AG04449 (cell line): ENCODE measurements around the gene BCORL1.

Experiments used
- CTCF ChIA-PET: fragments of 350-600 bp; formaldehyde crosslinking; extraction: SDS; loops from one replicate; lab custom pipeline; 2021; ENCODE audit warnings: antibody characterized with exemption; lab: Yijun Ruan, JAX
- POLR2A ChIA-PET: fragments of 400-600, 350-600 bp; formaldehyde crosslinking; extraction: SDS; loops from one replicate; lab custom pipeline; 2020; ENCODE audit warnings: antibody characterized with exemption, inconsistent platforms; lab: Yijun Ruan, JAX
- DNase-seq: peaks from one replicate; pipeline ENCODE4 v3.0.0-alpha.2; 2010; ENCODE audit warnings: low read depth, low spot score
- H3K4me3 ChIP-seq: 2 replicates; pipeline ENCODE4 v1.5.1; 2011; ENCODE audit warnings: low read depth, mild to moderate bottlenecking, control low read depth, low read length
- TF ChIP-seq, protein P1 (sequence below): IDR thresholded peaks from one replicate; pipeline ENCODE4 v1.5.1; 2011; ENCODE audit warnings: mild to moderate bottlenecking, moderate library complexity, low read length, control low read depth, inconsistent platforms; ENCODE audit not compliant: insufficient read depth; ENCODE audit errors: missing control alignments

BCORL1 gene

DNA sequence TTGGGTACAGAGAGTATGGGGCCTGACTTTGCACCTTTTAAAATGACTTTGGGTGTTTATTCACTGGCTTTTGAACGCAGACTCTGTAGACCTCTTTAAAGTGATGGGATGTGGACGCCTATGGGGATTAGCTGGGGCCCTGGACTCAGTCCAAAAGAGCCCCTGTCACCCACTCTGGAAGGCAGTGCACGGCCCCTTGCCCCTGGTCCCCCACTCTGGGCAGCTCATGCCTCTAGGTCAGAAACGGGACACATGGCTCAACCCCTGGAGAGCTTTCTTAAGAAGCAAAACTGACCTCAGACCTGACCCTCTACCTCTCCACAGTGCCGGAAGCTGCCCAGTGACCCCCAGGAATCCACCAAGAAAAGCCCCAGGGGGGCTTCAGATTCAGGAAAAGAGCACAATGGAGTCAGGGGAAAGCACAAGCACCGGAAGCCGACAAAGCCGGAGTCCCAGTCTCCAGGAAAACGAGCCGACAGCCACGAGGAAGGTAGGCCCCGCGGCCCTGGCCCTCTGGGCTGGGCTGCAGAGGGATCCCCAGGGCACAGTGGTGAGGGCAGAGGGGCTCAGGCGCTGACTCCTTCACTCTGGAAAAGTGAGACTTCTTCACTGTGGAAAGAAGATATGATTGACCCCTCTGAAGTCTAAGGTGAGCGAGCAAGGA, 38.4 kb downstream of the BCORL1 start:
- no peak overlapping the region for H3K4me3 ChIP-seq
- DNase-seq: no peak
- POLR2A ChIA-PET: no interaction called here
- CTCF ChIA-PET: interaction anchor here (0.9 kb wide), 1 partner anchor 94 kb away, joined by 3 read pairs; no protein-coding TSS in a partner anchor
- TF ChIP-seq, protein P1, sequence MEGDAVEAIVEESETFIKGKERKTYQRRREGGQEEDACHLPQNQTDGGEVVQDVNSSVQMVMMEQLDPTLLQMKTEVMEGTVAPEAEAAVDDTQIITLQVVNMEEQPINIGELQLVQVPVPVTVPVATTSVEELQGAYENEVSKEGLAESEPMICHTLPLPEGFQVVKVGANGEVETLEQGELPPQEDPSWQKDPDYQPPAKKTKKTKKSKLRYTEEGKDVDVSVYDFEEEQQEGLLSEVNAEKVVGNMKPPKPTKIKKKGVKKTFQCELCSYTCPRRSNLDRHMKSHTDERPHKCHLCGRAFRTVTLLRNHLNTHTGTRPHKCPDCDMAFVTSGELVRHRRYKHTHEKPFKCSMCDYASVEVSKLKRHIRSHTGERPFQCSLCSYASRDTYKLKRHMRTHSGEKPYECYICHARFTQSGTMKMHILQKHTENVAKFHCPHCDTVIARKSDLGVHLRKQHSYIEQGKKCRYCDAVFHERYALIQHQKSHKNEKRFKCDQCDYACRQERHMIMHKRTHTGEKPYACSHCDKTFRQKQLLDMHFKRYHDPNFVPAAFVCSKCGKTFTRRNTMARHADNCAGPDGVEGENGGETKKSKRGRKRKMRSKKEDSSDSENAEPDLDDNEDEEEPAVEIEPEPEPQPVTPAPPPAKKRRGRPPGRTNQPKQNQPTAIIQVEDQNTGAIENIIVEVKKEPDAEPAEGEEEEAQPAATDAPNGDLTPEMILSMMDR: no peak

DNA sequence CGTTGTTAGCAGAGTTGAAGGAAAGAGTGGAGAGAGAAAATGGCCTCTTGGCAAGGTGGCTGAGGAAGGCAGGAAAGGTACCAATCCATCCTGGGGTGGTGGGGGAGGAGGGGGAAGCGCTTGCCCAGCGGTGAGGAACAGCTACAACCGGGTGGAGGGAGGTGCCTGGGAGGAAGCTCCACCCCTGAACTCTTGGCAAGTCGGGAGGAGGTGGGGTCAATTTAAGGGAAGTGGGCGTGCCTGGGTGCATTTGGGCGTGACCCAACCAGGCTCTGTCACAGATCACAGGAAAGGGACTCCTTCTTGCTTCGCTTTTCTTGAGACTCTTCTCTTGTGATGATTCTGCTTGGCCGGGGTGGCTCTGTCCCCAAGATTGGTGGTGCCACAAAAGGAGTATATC, 41.7 kb downstream of the BCORL1 start:
- POLR2A ChIA-PET: no interaction called here
- no peak for DNase-seq
- CTCF ChIA-PET: interaction anchor here (2.5 to 8.4 kb wide), 2 partner anchors 37 to 98 kb away, joined by 8 to 94 read pairs; no protein-coding TSS in a partner anchor

DNA sequence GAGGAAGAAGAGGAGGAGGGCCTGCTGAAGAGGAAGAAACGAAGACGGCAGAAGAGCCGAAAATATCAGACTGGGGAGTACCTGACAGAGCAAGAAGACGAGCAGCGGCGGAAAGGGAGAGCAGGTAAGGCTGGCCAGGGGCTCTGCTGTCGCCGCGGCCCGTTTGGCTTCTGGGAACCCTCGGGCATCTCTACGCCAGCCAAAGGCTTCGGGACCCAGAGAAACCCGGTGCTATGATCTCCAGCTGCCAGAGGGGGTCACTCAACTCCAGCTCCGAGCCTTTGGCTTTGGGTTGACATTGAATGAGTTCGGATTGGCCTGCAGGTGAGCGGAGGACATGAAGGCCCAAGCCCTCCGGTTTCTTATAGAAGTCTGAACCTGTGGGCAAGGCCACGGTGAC, 42.8 kb downstream of the BCORL1 start:
- ChIA-PET CTCF (interaction anchor here (1.1 to 8.4 kb wide), 3 partner anchors 36 to 99 kb away, joined by 3 to 94 read pairs (median 8); no protein-coding TSS in a partner anchor), POLR2A (no interaction called here)
- TF ChIP-seq, protein P1: no peak
- H3K4me3 ChIP-seq: no peak overlapping the region
- no peak for DNase-seq

More for the DNA sequence above, 41.7 kb downstream of the BCORL1 start:
- no peak overlapping the region for H3K4me3 ChIP-seq
- TF ChIP-seq, protein P1: no peak

DNA sequence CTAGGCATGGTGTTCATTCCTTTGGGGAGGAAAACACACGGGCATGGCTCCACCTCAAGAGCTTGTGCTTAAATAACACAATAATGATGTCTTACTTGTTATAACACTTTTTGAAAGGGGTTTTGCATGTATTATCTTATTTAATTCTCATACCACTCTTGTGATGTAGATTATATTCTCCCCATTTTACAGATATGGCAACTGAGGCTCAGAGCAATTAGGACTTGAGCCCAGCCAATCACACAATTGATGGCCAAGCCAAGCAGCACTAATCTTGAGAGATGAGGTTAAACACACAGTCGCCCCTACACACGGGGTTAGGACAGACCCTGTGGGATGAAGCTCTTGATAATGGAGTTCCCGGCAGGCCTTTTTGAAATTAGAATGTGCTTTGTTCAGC, 45.1 kb downstream of the BCORL1 start:
- ChIA-PET CTCF (interaction anchor here (0.8 to 8.4 kb wide), 22 partner anchors 9 to 426 kb away, joined by 3 to 94 read pairs (median 6); no protein-coding TSS in a partner anchor), POLR2A (no interaction called here)
- TF ChIP-seq, protein P1: no peak
- no peak for DNase-seq
- H3K4me3 ChIP-seq: no peak overlapping the region

DNA sequence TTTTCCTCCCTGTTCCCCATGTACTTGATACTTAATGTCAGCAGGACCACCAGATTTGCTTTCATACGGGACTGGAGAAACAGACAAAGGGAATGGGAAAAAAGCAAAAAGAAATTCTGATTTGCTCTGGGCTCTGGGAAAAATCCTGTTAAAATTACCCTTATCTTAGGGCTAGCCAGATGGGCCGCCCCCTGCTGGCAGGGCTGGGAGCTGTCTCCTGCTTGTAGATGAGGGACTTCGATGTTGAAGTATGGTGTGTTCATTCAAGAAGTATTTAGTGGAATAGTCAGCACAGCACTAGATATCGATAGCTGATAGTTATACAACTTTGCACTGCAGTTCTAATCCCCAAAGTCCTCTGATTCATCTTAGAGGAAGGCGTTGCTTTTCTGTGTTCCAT, 45.8 kb downstream of the BCORL1 start:
- ChIA-PET POLR2A (no interaction called here), CTCF (interaction anchor here (0.8 to 8.4 kb wide), 24 partner anchors 9 to 427 kb away, joined by 3 to 94 read pairs (median 5); no protein-coding TSS in a partner anchor)
- H3K4me3 ChIP-seq: no peak overlapping the region
- no peak for DNase-seq
- TF ChIP-seq, protein P1: peak; percentile 70

DNA sequence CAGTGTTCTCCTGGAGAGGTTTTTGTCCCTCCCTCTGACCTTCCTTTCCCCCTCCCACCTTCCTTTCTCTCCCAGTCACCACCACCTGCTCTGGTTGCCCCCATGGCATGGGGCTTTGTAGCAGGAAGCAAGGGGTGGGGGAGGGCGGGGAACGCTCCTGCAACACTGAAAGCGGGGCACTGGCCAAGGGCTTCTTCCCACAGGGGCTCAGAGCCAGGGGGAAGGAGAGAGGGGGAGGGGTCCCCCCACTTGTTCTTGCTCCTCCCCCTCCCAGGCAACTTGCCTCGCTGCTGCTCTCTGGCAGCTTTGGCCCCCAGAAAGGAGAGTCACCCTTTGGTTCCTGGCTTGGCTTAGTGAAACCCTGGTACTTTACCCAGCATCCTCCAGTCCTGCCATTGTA, 48.4 kb downstream of the BCORL1 start:
- DNase-seq: no peak
- ChIA-PET POLR2A (no interaction called here), CTCF (interaction anchor here (2.5 kb wide), 1 partner anchor 30 kb away, joined by 8 read pairs; no protein-coding TSS in a partner anchor)
- no peak overlapping the region for H3K4me3 ChIP-seq
- TF ChIP-seq, protein P1: no peak
